GM23248 (cell line): Measurements from ENCODE around the gene PARD3B. TPM values are rescaled to one million over a fixed set of nuclear protein-coding genes. Genes with fewer than 3 reads are reported as not detected.

Experiments used
- DNase-seq: peaks from one replicate; pipeline ENCODE4 v3.0.0-alpha.2; 2015
- H2AFZ ChIP-seq: fragments of 200-600 bp; sonication (generic); 2 replicates; pipeline ENCODE4 v1.6.1; 2016; ENCODE audit warnings: antibody characterized with exemption
- H3F3A ChIP-seq: fragments of 200-600 bp; sonication (generic); 2 replicates; pipeline ENCODE4 v1.6.1; 2016; ENCODE audit warnings: mild to moderate bottlenecking, antibody characterized with exemption, mixed run types; ENCODE audit not compliant: insufficient read depth
- H3K27ac ChIP-seq: fragments of 200-600 bp; sonication (generic); 2 replicates; pipeline ENCODE4 v1.5.1; 2016; ENCODE audit warnings: mild to moderate bottlenecking
- H3K27me3 ChIP-seq: fragments of 200-600 bp; sonication (generic); replicated peaks from 2 replicates; pipeline ENCODE4 v1.6.1; 2016; ENCODE audit warnings: mild to moderate bottlenecking; ENCODE audit not compliant: insufficient read depth
- H3K36me3 ChIP-seq: fragments of 200-600 bp; sonication (generic); 2 replicates; pipeline ENCODE4 v1.6.1; 2016; ENCODE audit warnings: low read depth, mild to moderate bottlenecking
- H3K4me1 ChIP-seq: fragments of 200-600 bp; sonication (generic); 2 replicates; pipeline ENCODE4 v1.6.1; 2016; ENCODE audit warnings: mild to moderate bottlenecking; ENCODE audit not compliant: insufficient read depth
- H3K4me2 ChIP-seq: fragments of 200-600 bp; sonication (generic); one replicate; pipeline ENCODE4 v1.6.1; 2016; ENCODE audit warnings: mild to moderate bottlenecking; ENCODE audit not compliant: unreplicated experiment
- H3K4me3 ChIP-seq: fragments of 200-600 bp; sonication (generic); 2 replicates; pipeline ENCODE4 v1.5.1; 2016; ENCODE audit warnings: mild to moderate bottlenecking
- H3K79me2 ChIP-seq: fragments of 200-600 bp; sonication (generic); 2 replicates; pipeline ENCODE4 v1.6.1; 2016; ENCODE audit warnings: mild to moderate bottlenecking; ENCODE audit not compliant: insufficient read depth
- H3K9ac ChIP-seq: fragments of 200-600 bp; sonication (generic); 2 replicates; pipeline ENCODE4 v1.6.1; 2016; ENCODE audit warnings: mild to moderate bottlenecking
- H3K9me2 ChIP-seq: fragments of 200-600 bp; sonication (generic); 2 replicates; pipeline ENCODE4 v1.6.1; 2016; ENCODE audit warnings: mixed run types, mild to moderate bottlenecking, moderate library complexity; ENCODE audit not compliant: insufficient read depth
- H3K9me3 ChIP-seq: fragments of 200-600 bp; sonication (generic); one replicate; pipeline ENCODE4 v1.6.1; 2017; ENCODE audit warnings: low read depth
- H4K20me1 ChIP-seq: fragments of 200-600 bp; sonication (generic); 2 replicates; pipeline ENCODE4 v1.6.0; 2016; ENCODE audit not compliant: insufficient read depth
- EZH2 ChIP-seq: fragments of 200-600 bp; sonication (generic); IDR thresholded peaks from 2 replicates; pipeline ENCODE4 v1.6.1; 2018; ENCODE audit warnings: antibody characterized with exemption, mild to moderate bottlenecking; ENCODE audit not compliant: insufficient read depth, poor library complexity, severe bottlenecking
- EZH2phosphoT487 ChIP-seq: fragments of 200-600 bp; sonication (generic); IDR thresholded peaks from 2 replicates; pipeline ENCODE4 v1.6.1; 2018; ENCODE audit warnings: antibody characterized with exemption, moderate library complexity, mild to moderate bottlenecking, low read depth; ENCODE audit not compliant: insufficient read depth
- WGBS, 2 experiments: methylation state at CpG; one replicate each; pipeline ENCODE4 v1.1.6; 2015 to 2017; ENCODE audit warnings: low lambda C conversion rate in 2 of 2, low coverage in 1 of 2; ENCODE audit errors: missing lambda C conversion rate in 2 of 2; 5-methylcytosine and 5-hydroxymethylcytosine counted together
- in situ Hi-C: fragments of 300-500 bp; cut with MboI; formaldehyde crosslinking; loops from 2 replicates; pipeline ENCODE4 v1.15.0; 2020
- polyA plus RNA-seq: library from polyadenylated mRNA; unstranded; fragments of >200 nt; fragmentation: Nextera tagmentation; extraction: Ambion mirVana; gene quantifications from 2 replicates; pipeline ENCODE4 v1.2.1, GENCODE V29; 2016
- total RNA-seq: library from RNA; depleted of rRNA; stranded (reverse); fragments of >200 nt; shearing (Covaris generic); gene quantifications from 2 replicates; pipeline ENCODE4 v1.2.3, GENCODE V29; 2014

PARD3B gene
- total and polyA plus RNA-seq, 2 experiments from 2014 or later = 2.5 to 6.9 TPM

- Histone ChIP-seq H3K4me2 (no peak overlapping the region), H3K9ac (no peak overlapping the region), H3K9me3 (no peaks in the 10 kb centered on the region), H3K9me2 (no peaks in the 10 kb centered on the region), H3F3A (no peaks in the 10 kb centered on the region), H2AFZ (no peak overlapping the region), H3K27me3 (no peaks in the 10 kb centered on the region), H3K27ac (no peak overlapping the region), H3K79me2 (no peaks in the 10 kb centered on the region), H3K4me3 (no peak overlapping the region), H3K36me3 (no peaks in the 10 kb centered on the region), H3K4me1 (no peaks in the 10 kb centered on the region), H4K20me1 (no peaks in the 10 kb centered on the region)
- DNase-seq = no peak
- 77 to 79% methylated on average over 2 of the region's 2 CpGs for WGBS, 2 experiments
- TF ChIP-seq EZH2 = no peak
- TF ChIP-seq EZH2phosphoT487 = no peak
- in situ Hi-C loops = no loop called here
Measured at GRCh38 chr2:204971206-204971907, 426.1 kb downstream of the PARD3B start.

GRCh38 chr2:204972161-204972560, 426.9 kb downstream of the PARD3B start:
- no peaks in the 10 kb centered on the region for H3K9me3 ChIP-seq
- no peaks in the 10 kb centered on the region for H3K36me3 ChIP-seq
- H3K4me2 ChIP-seq = no peak overlapping the region
- no peaks in the 10 kb centered on the region for H3K79me2 ChIP-seq
- H2AFZ ChIP-seq = no peak overlapping the region
- no peaks in the 10 kb centered on the region for H3F3A ChIP-seq
- H3K4me1 ChIP-seq = no peaks in the 10 kb centered on the region
- H3K9me2 ChIP-seq = no peaks in the 10 kb centered on the region
- no peak for DNase-seq
- no peak for TF ChIP-seq EZH2
- no peak for TF ChIP-seq EZH2phosphoT487
- H3K27ac ChIP-seq = no peak overlapping the region
- in situ Hi-C loops = no loop called here
- no peaks in the 10 kb centered on the region for H4K20me1 ChIP-seq
- no peak overlapping the region for H3K9ac ChIP-seq
- H3K4me3 ChIP-seq = no peak overlapping the region
- no peaks in the 10 kb centered on the region for H3K27me3 ChIP-seq

- Histone ChIP-seq H3K36me3 (no peaks in the 10 kb centered on the region), H3K9ac (no peak overlapping the region), H4K20me1 (no peaks in the 10 kb centered on the region), H3K9me2 (no peaks in the 10 kb centered on the region), H3K27ac (no peak overlapping the region), H3K4me1 (no peaks in the 10 kb centered on the region), H3K4me2 (no peak overlapping the region), H3K4me3 (no peak overlapping the region), H3K9me3 (no peaks in the 10 kb centered on the region), H2AFZ (no peak overlapping the region), H3K27me3 (no peaks in the 10 kb centered on the region), H3K79me2 (no peaks in the 10 kb centered on the region), H3F3A (no peaks in the 10 kb centered on the region)
- no peak for DNase-seq
- TF ChIP-seq EZH2 (no peak), EZH2phosphoT487 (no peak)
- WGBS, 2 experiments = 96 to 98% methylated on average over 5 of the region's 5 CpGs
- in situ Hi-C loops = no loop called here
Measured at GRCh38 chr2:204972606-204973336, 427.5 kb downstream of the PARD3B start.

GRCh38 chr2:204973616-204974015, 428.3 kb downstream of the PARD3B start:
- H3K4me3 ChIP-seq = no peak overlapping the region
- no peaks in the 10 kb centered on the region for H3K9me3 ChIP-seq
- no peak overlapping the region for H2AFZ ChIP-seq
- TF ChIP-seq EZH2 = no peak
- no peak for TF ChIP-seq EZH2phosphoT487
- WGBS, 2 experiments = 97 to 98% methylated on average over 2 of the region's 2 CpGs
- in situ Hi-C loops = no loop called here
- no peaks in the 10 kb centered on the region for H3K36me3 ChIP-seq
- H3K27ac ChIP-seq = no peak overlapping the region
- H3K9me2 ChIP-seq = no peaks in the 10 kb centered on the region
- H3K27me3 ChIP-seq = no peaks in the 10 kb centered on the region
- no peaks in the 10 kb centered on the region for H3K4me1 ChIP-seq
- no peaks in the 10 kb centered on the region for H4K20me1 ChIP-seq
- H3K9ac ChIP-seq = no peak overlapping the region
- DNase-seq = no peak
- no peak overlapping the region for H3K4me2 ChIP-seq
- H3F3A ChIP-seq = no peaks in the 10 kb centered on the region
- H3K79me2 ChIP-seq = no peaks in the 10 kb centered on the region
